GM12875 (cell line): Measurements from ENCODE around the gene IFI16.
A peak's percentile ranks its signal among the peaks of the same experiment; 100 is the strongest.

Experiments used
- H3K4me3 ChIP-seq: one replicate; pipeline ENCODE4 v1.5.1; 2011; ENCODE audit warnings: low read depth, low read length, control low read depth
- CTCF ChIP-seq: IDR thresholded peaks from 2 replicates; pipeline ENCODE4 v1.5.1; 2011; ENCODE audit warnings: low read depth, mild to moderate bottlenecking, control low read depth, inconsistent platforms, low read length, moderate library complexity, borderline replicate concordance; ENCODE audit not compliant: insufficient read depth

The IFI16 gene

GRCh38 chr1:159084152-159084551, 74.4 kb downstream of the IFI16 start:
- TF ChIP-seq CTCF = no peak
- H3K4me3 ChIP-seq = no peak overlapping the region

- TF ChIP-seq CTCF = no peak
- H3K4me3 ChIP-seq = no peak overlapping the region
Observed at GRCh38 chr1:159084867-159085266, 75.2 kb downstream of the IFI16 start.

GRCh38 chr1:159088050-159088449, 78.3 kb downstream of the IFI16 start:
- no peak overlapping the region for H3K4me3 ChIP-seq
- TF ChIP-seq CTCF = no peak

GRCh38 chr1:159088546-159089183, 79.0 kb downstream of the IFI16 start:
- no peak overlapping the region for H3K4me3 ChIP-seq
- no peak for TF ChIP-seq CTCF

- TF ChIP-seq CTCF = peak; percentile 68
- H3K4me3 ChIP-seq = no peak overlapping the region
Observed at GRCh38 chr1:159089184-159089791, 79.6 kb downstream of the IFI16 start.

- TF ChIP-seq CTCF = no peak
- H3K4me3 ChIP-seq = no peak overlapping the region
Observed at GRCh38 chr1:159090286-159091179, 80.8 kb downstream of the IFI16 start.
